Left colon (tissue), 2 donors: Measurements from ENCODE around the gene SLC10A7. TPM values are rescaled to one million over a fixed set of nuclear protein-coding genes. Genes with fewer than 3 reads are reported as not detected.

ENCODE experiments used
- microRNA-seq, 2 donors: library from miRNA; unstranded; fragments of <30 nt; microRNA quantifications; one replicate each; pipeline versions ENCODE4 v1.1.0 to v1.2.0, GENCODE V29; 2020
- total RNA-seq, 2 donors: library from RNA; stranded (reverse); fragmentation: NEBNext Ultra II Directional; extraction: Animal tissue kit (Norgen Biotek cat#: 25700); gene quantifications; one replicate each; pipeline ENCODE4 v1.2.1, GENCODE V29; 2021
- donor health status: DM: no; HTN: no; CAD: no.
- donor health status: DM: yes; HTN: yes; CAD: no.

The SLC10A7 gene
- total RNA-seq, 2 donors from 2014 or later = 16.8 to 17.0 TPM

Small RNA genes within 50 kb of the gene (microRNA-seq; reads per million reads assigned to microRNA genes)
- gene MIR7849 = 0 reads per million in 2 donors

Other genes starting within 250 kb of the SLC10A7 start
- not detected for gene POU4F2, start 117.0 kb upstream of the SLC10A7 start, total RNA-seq